ENCODE data around the gene CCDC186. TPM values are rescaled to one million over a fixed set of nuclear protein-coding genes. Genes with fewer than 3 reads are reported as not detected.

CCDC186 gene
- 10 to 100 TPM in 8 of 10 donors, 1 to 10 TPM in 2; 8.1 to 17.9 (median 13.2) TPM for polyA plus RNA-seq (ENCODE audit: insufficient read length in 10 of 10)
- long read RNA-seq, donor 1, partial matches to known transcripts: 0 of 1 reads
- long read RNA-seq, donor 1, other reads (novel, unspliced or antisense): 0 of 1 reads
- long read RNA-seq, donor 2, partial matches to known transcripts: 0 of 2 reads
- long read RNA-seq, donor 2, other reads (novel, unspliced or antisense): 0 of 2 reads
- long read RNA-seq, donor 3: 0 reads
- long read RNA-seq, donor 4, full-length matches to known transcripts: 2 of 2 reads
- long read RNA-seq, donor 4, partial matches to known transcripts: 0 of 2 reads
- long read RNA-seq, donor 4, other reads (novel, unspliced or antisense): 0 of 2 reads
- long read RNA-seq, donor 5, partial matches to known transcripts: 0 of 4 reads
- long read RNA-seq, donor 5, other reads (novel, unspliced or antisense): 0 of 4 reads
- long read RNA-seq, donor 6, partial matches to known transcripts: 0 of 2 reads
- long read RNA-seq, donor 6, other reads (novel, unspliced or antisense): 0 of 2 reads
- long read RNA-seq, donor 7, partial matches to known transcripts: 0 of 1 reads
- long read RNA-seq, donor 7, other reads (novel, unspliced or antisense): 0 of 1 reads
- long read RNA-seq, donor 8: 0 reads
- long read RNA-seq, donor 9: 0 reads

- DNase-seq: peak; percentile 80 to 95 (median 89)
Measured at GRCh38 chr10:114173921-114174694, at the start of gene CCDC186. Gene CCDC186, minus strand, starts transcription at chr10:114174203. Its CDS starts 10,935 bp downstream, at chr10:114163268.

- no peak for DNase-seq
Measured at GRCh38 chr10:114223066-114223465, 49.1 kb upstream of the CCDC186 start.

- DNase-seq: no peak
Measured at GRCh38 chr10:114221235-114221634, 47.2 kb upstream of the CCDC186 start.

DNA sequence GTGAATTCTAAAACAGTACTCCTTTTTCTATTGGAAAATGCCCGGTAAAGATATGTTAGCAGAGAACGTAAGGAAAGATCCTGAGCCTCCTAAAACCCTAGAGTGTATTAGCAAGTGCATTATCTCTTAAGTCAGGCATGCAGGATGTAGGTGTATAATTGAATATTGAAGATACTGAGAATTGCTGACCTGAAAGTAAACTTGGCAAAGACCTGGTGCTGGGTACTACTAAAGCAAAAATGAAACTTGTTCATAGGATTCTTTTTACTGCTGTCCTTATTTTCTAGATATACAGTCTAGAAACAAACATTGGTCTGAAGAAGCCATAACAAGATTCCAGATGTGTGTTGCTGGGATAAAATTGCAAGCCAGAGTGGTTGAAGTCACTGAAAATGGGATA is 46.3 kb upstream of the CCDC186 start:
- no peak for DNase-seq

DNA sequence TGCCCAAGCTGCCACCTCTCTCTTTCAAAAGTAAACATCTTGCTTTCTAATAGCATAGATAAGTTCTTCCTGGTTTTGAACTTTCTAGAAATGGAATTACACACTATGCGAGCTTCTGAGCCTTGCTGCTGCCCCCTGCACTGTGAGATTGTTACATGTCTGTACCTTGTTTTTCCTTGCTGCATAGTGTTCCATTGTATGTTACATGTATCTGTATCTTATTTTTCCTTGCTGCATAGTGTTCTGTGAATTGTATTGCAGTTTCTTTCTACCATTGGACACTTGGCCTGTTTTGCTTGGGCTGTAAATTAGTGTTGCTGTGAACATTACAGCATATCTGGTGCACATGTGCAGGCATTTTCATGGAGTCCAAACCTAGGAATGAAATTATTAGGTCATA is 41.0 kb upstream of the CCDC186 start:
- DNase-seq: no peak

- no peak for DNase-seq
Measured at GRCh38 chr10:114212153-114212552, 38.1 kb upstream of the CCDC186 start.

GRCh38 chr10:114208351-114208750 is 34.3 kb upstream of the CCDC186 start:
- DNase-seq: no peak

GRCh38 chr10:114207349-114207748 is 33.3 kb upstream of the CCDC186 start:
- DNase-seq: no peak

GRCh38 chr10:114206902-114207301 is 32.9 kb upstream of the CCDC186 start:
- no peak for DNase-seq

DNA sequence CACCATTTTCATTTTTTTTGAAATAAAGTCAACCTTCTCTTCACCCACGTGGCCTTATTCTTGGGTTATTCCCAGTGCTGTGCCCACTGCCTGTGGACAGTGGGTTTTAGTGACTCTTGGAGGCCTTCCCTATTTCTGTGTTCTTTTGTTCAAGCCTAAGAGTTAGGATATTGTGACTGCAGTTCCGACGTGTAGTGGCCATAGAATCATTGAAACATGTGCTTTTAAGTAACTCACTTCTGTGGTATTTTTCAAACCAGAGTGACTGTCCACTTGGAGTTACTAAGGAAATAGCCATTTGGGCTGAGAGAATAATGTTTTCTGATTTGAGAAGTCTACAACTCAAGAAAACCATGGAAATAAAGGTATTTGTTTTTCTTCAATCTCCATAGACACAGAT is 28.8 kb upstream of the CCDC186 start:
- no peak for DNase-seq

DNA sequence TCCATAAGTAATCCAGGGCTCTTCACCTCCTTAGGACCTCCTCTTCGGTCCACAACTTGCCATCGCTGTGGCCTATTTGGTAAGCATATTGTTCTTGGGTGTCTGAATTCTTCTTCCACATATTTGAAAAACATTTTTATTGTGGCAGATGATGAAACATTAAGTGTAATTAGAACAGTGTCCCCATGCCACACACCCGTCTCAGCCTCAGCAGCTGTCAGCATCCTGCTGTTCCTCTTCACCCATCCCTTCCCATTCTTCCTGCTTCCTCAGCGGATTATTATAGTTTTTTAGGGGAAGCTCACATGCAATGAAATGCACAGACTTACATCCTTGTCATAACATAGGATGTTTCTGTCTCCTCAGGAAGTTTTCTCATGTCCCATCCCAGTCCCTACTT is 25.2 kb upstream of the CCDC186 start:
- no peak for DNase-seq

DNA sequence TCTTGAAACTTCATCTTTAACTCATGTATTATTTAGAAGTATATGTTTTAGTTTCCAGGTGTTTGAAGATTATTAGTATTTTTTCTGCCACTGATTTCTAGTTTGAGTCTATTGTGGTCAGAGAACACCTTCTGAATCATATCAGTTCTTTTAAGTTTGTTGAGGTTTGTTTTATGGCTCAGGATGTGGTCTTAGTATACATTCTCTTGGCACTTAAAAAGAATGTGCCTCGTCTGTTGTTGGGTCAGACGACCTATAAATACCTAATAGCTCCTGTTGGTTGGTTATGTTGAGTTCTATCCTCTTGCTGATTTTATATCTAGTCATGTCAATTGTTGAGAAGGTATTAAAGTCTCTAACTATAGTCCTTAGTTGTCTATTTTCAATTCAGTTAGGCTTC is 21.1 kb upstream of the CCDC186 start:
- no peak for DNase-seq

GRCh38 chr10:114189700-114190099 is 15.7 kb upstream of the CCDC186 start:
- DNase-seq: no peak

DNA sequence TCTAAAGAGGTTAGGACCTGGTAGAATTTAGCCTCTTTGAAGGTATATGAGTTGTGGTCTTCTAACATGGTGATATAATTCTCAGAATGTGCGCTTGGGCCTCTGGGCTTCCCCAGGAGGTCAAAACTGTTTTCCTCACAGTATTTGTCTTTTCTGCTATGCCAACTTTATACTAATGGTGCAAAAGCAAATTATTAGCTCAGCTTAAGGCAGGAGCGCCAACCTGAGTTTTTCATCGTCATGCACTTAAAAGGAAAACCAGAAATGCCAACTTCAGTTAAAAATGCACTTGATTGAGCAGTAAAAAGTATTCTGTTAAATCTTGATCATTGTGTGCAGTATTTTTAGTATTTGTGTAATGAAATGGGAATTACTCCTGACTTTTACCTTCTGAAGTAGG is 14.9 kb upstream of the CCDC186 start:
- no peak for DNase-seq

DNA sequence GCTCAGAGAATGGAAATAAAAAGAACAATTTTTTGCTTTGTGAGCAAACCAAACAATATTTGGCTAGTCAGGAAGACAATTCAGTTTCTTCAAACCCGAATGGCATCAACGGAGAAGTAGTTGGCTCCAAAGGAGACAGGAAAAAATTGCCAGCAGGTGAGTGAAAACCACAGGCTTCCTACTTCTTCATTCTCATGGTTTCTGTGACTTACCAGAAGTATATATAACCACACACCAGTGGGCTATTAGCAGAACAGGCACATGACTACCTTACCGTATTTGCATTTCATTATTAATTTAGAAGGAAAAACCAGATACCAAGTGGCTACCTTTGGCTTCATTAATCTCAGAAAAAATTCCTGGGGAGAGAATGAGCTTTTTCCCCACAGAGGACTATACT is 14.0 kb upstream of the CCDC186 start:
- DNase-seq: no peak

GRCh38 chr10:114184276-114184675 is 10.3 kb upstream of the CCDC186 start:
- no peak for DNase-seq

DNA sequence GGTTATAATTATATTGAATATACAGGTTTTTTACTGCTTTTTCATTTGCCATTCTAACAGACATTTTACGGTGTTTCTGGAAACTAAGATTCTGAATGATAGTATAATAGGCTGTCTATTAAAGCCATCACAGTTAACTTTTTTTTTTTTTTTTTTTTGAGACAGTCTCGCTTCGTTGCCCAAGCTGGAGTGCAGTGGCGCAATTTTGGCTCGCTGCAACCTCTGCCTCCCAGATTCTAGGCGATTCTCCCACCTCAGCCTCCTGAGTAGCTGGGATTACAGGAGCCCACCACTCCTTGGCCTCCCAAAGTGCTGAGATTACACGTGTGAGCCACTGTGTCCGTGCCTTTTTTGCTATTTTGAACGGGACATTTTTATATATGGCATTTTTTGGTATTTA is 9.6 kb upstream of the CCDC186 start:
- DNase-seq: no peak

DNA sequence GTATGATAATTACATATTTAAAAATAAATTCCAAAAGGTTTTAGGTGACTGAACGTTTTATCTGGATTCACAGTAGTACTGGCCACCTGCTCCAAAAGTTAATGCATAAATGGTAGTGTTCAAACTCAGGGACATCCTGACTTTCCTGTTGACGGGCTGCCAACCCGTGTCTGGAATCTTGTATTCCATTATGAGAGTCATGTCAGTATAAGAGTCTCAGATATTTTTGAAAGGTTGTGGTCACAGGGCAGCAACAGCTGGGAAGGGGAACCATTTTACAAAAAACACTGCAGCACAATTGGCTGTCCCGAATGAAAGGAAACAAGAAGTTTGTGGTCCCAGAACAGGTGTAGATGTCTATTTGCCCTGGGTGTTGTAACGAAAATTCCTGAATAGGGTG is 8.0 kb upstream of the CCDC186 start:
- peak in 1 of 3 donors; percentile 49 for DNase-seq

GRCh38 chr10:114180937-114181336 is 6.9 kb upstream of the CCDC186 start:
- no peak for DNase-seq

- DNase-seq: no peak
Measured at GRCh38 chr10:114179747-114180146, 5.7 kb upstream of the CCDC186 start.

DNA sequence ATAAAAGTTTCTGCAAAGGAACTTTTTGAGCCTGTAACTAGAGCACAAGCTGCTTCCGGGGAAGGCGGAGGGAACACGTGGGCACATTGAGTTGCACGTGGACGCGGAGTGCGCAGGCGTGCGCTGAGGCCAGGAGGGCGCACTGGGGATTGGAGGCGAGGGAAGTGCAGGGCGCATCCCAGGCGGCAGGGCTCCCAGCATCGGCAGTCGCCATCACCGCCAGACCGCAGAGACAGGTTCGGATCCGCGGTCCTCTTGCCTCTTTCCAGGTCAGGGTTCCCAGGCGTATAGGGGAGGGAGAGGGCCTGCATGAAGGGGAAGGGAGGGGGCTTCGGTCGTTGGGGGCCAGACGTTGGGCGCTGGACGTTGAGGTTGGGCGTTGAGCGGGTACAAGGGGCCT is 5.1 kb upstream of the CCDC186 start, which contains the start of gene TDRD1:
TSS of gene TDRD1 (plus strand) at position 206 of the 400 bp plus-strand sequence. CDS start 8,479 bp downstream, outside the sequence.
- no peak for DNase-seq

GRCh38 chr10:114176511-114176910 is 2.5 kb upstream of the CCDC186 start:
- no peak for DNase-seq

Data from muscle of back (tissue), 13 donors.